AG10803 (cell line): Measurements from ENCODE around the gene RELT.

Experiments
- DNase-seq: peaks from one replicate; pipeline ENCODE4 v3.0.0; 2010; ENCODE audit warnings: low read depth
- H3K4me3 ChIP-seq: 2 replicates; pipeline ENCODE4 v1.5.1; 2011; ENCODE audit warnings: mild to moderate bottlenecking, low read length, control low read depth
- CTCF ChIP-seq: conservative IDR thresholded peaks from 2 replicates; pipeline ENCODE4 v1.5.1; 2011; ENCODE audit warnings: mild to moderate bottlenecking, low read length, control low read depth, inconsistent platforms

RELT gene

GRCh38 chr11:73333640-73334383 lies 42.4 kb upstream of the RELT start:
- peak overlapping the region; percentile 13 for H3K4me3 ChIP-seq
- no peak for TF ChIP-seq CTCF
- DNase-seq, result no peak

- peak; percentile 79 for DNase-seq
Observed at GRCh38 chr11:73334384-73335203, 41.6 kb upstream of the RELT start.

GRCh38 chr11:73335204-73335923 lies 40.8 kb upstream of the RELT start:
- peak; percentile 98 for TF ChIP-seq CTCF
- peak; percentile 84 for DNase-seq
- H3K4me3 ChIP-seq, result no peak overlapping the region

More at GRCh38 chr11:73334384-73335203, 41.6 kb upstream of the RELT start:
- H3K4me3 ChIP-seq, result peak overlapping the region; percentile 13
- TF ChIP-seq CTCF, result peak; percentile 14; the same call in 1 of the 2 replicates

GRCh38 chr11:73337846-73338245 lies 38.4 kb upstream of the RELT start:
- TF ChIP-seq CTCF, result no peak
- no peak for DNase-seq
- H3K4me3 ChIP-seq, result no peak overlapping the region

GRCh38 chr11:73338279-73338678 lies 37.9 kb upstream of the RELT start:
- TF ChIP-seq CTCF, result no peak
- no peak for DNase-seq
- no peak overlapping the region for H3K4me3 ChIP-seq

GRCh38 chr11:73340164-73340563 lies 36.0 kb upstream of the RELT start:
- TF ChIP-seq CTCF, result no peak
- DNase-seq, result no peak

More at GRCh38 chr11:73340164-73340563, 36.0 kb upstream of the RELT start:
- no peak overlapping the region for H3K4me3 ChIP-seq
